HL-60 (cell line): ENCODE results near the gene SCGN.

Experiments
- DNase-seq, 2 experiments: peaks; one replicate each; pipeline ENCODE4 v3.0.0-alpha.2; 2010 to 2020; ENCODE audit warnings: low read depth in 1 of 2, low spot score in 1 of 2
- H3K27ac ChIP-seq: fragments of 250-450 bp; sonication (Bioruptor Pico); replicated peaks from 2 replicates; pipeline ENCODE4 v1.5.1; 2020; ENCODE audit warnings: mild to moderate bottlenecking, moderate library complexity
- H3K27me3 ChIP-seq: fragments of 250-450 bp; sonication (Bioruptor Pico); 2 replicates; pipeline ENCODE4 v1.5.1; 2021; ENCODE audit warnings: mild to moderate bottlenecking, moderate library complexity; ENCODE audit not compliant: insufficient read depth, poor library complexity, severe bottlenecking
- H3K4me3 ChIP-seq: replicated peaks from 2 replicates; pipeline ENCODE4 v1.5.1; 2011; ENCODE audit warnings: mild to moderate bottlenecking, control low read depth, low read length; ENCODE audit not compliant: insufficient read depth
- GABPA ChIP-seq: IDR thresholded peaks from 2 replicates; pipeline ENCODE4 v1.6.1; 2012; ENCODE audit warnings: low read depth
- POLR2AphosphoS5 ChIP-seq: IDR thresholded peaks from 2 replicates; pipeline ENCODE4 v1.6.1; 2012; ENCODE audit warnings: low read depth
- SPI1 ChIP-seq: IDR thresholded peaks from 2 replicates; pipeline ENCODE4 v1.6.1; 2012; ENCODE audit warnings: low read depth, mild to moderate bottlenecking, borderline replicate concordance
- TF ChIP-seq, protein P1 (sequence below): IDR thresholded peaks from one replicate; pipeline ENCODE4 v1.5.1; 2011; ENCODE audit warnings: low read length, control low read depth, inconsistent platforms; ENCODE audit not compliant: insufficient read depth
- TF ChIP-seq, protein P2 (sequence below): IDR thresholded peaks from 2 replicates; pipeline ENCODE4 v1.6.1; 2012; ENCODE audit warnings: low read depth; ENCODE audit not compliant: insufficient replicate concordance

The SCGN gene

GRCh38 chr6:25630508-25631278 is 21.3 kb upstream of the SCGN start:
- TF ChIP-seq, protein P1, sequence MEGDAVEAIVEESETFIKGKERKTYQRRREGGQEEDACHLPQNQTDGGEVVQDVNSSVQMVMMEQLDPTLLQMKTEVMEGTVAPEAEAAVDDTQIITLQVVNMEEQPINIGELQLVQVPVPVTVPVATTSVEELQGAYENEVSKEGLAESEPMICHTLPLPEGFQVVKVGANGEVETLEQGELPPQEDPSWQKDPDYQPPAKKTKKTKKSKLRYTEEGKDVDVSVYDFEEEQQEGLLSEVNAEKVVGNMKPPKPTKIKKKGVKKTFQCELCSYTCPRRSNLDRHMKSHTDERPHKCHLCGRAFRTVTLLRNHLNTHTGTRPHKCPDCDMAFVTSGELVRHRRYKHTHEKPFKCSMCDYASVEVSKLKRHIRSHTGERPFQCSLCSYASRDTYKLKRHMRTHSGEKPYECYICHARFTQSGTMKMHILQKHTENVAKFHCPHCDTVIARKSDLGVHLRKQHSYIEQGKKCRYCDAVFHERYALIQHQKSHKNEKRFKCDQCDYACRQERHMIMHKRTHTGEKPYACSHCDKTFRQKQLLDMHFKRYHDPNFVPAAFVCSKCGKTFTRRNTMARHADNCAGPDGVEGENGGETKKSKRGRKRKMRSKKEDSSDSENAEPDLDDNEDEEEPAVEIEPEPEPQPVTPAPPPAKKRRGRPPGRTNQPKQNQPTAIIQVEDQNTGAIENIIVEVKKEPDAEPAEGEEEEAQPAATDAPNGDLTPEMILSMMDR: no peak
- TF ChIP-seq, protein P2, sequence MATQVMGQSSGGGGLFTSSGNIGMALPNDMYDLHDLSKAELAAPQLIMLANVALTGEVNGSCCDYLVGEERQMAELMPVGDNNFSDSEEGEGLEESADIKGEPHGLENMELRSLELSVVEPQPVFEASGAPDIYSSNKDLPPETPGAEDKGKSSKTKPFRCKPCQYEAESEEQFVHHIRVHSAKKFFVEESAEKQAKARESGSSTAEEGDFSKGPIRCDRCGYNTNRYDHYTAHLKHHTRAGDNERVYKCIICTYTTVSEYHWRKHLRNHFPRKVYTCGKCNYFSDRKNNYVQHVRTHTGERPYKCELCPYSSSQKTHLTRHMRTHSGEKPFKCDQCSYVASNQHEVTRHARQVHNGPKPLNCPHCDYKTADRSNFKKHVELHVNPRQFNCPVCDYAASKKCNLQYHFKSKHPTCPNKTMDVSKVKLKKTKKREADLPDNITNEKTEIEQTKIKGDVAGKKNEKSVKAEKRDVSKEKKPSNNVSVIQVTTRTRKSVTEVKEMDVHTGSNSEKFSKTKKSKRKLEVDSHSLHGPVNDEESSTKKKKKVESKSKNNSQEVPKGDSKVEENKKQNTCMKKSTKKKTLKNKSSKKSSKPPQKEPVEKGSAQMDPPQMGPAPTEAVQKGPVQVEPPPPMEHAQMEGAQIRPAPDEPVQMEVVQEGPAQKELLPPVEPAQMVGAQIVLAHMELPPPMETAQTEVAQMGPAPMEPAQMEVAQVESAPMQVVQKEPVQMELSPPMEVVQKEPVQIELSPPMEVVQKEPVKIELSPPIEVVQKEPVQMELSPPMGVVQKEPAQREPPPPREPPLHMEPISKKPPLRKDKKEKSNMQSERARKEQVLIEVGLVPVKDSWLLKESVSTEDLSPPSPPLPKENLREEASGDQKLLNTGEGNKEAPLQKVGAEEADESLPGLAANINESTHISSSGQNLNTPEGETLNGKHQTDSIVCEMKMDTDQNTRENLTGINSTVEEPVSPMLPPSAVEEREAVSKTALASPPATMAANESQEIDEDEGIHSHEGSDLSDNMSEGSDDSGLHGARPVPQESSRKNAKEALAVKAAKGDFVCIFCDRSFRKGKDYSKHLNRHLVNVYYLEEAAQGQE: no peak
- TF ChIP-seq SPI1 (no peak), POLR2AphosphoS5 (no peak), GABPA (no peak)
- Histone ChIP-seq H3K27ac (no peak overlapping the region), H3K27me3 (no peaks in the 10 kb centered on the region), H3K4me3 (no peak overlapping the region)
- no peak for DNase-seq

- H3K27ac ChIP-seq: no peak overlapping the region
- TF ChIP-seq, protein P1: no peak
- TF ChIP-seq, protein P2: no peak
- TF ChIP-seq SPI1 (no peak), POLR2AphosphoS5 (no peak), GABPA (no peak)
- no peaks in the 10 kb centered on the region for H3K27me3 ChIP-seq
- no peak for DNase-seq
- no peak overlapping the region for H3K4me3 ChIP-seq
These were observed 16.1 kb upstream of the SCGN start for GRCh38 chr6:25635886-25636317.

DNA sequence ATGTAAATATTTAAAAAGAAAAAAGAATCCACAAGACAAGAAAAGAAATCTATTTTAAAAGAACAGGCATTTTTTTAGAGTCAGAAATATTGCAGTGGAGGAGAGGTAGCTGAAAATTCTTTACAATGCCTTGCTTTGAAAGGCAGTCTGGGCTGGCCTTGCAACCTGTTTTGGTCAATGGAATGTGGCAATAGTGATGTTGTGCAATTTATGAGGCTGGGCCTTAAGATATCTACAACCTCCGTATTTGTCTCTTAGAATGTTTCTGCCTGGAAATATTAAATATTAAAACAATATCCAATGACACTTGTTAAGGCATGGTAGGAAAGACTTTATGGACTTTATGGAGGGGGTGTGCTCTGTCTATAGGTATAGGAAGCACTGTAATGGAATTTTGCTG is 14.8 kb upstream of the SCGN start:
- H3K4me3 ChIP-seq: no peak overlapping the region
- H3K27me3 ChIP-seq: no peaks in the 10 kb centered on the region
- TF ChIP-seq, protein P2: no peak
- TF ChIP-seq, protein P1: no peak
- TF ChIP-seq SPI1 (no peak), GABPA (no peak), POLR2AphosphoS5 (no peak)
- peak in 1 of 2 experiments; percentile 22 for DNase-seq
- no peak overlapping the region for H3K27ac ChIP-seq
